Stimulated activated CD4-positive, alpha-beta T cell treated with anti-CD3 and anti-CD28 coated beads, Interleukin-15, amount 100 ng/mL, for 24 hours (primary cell): ENCODE measurements around the gene CCDC183.
"Not testable (repeated sequence)": the region's sequence is repeated elsewhere in the genome, so short reads cannot be mapped to it uniquely, and the experiment has no call there.

ENCODE experiments used
- DNase-seq: peaks from one replicate; pipeline ENCODE4 v3.0.0-alpha.2; 2020

The CCDC183 gene

DNA sequence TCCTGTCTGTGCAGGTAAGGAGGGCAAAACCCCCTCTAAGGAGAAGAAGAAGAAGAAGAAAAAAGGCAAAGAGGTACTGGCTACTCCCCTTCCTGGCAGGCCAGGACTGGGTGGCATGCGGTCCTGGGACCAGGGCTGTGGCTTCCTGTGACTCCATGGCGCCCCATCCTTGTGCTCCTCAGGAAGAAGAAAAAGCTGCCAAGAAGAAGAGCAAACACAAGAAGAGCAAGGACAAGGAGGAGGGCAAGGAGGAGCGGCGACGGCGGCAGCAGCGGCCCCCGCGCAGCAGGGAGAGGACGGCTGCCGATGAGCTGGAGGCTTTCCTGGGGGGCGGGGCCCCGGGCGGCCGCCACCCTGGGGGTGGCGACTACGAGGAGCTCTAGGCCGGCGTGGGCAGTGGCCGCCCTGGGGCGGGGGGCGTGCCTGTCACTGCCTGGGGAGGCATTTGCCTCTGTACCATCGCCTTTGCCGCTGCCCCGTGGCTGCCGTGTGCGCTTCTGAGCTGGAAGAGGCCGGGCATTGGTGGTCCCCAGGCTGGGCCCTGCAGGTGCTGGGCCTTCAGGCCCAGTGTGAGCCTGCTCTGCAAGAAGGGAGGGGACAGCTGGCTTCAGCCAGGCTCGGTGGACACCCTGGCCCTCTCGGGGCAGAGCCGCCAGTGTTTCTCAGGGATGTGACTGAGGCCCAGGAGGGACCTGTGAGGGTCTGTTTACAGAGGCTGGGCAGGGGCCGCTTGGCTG is 44.2 kb downstream of the CCDC183 start:
- no peak for DNase-seq

DNA sequence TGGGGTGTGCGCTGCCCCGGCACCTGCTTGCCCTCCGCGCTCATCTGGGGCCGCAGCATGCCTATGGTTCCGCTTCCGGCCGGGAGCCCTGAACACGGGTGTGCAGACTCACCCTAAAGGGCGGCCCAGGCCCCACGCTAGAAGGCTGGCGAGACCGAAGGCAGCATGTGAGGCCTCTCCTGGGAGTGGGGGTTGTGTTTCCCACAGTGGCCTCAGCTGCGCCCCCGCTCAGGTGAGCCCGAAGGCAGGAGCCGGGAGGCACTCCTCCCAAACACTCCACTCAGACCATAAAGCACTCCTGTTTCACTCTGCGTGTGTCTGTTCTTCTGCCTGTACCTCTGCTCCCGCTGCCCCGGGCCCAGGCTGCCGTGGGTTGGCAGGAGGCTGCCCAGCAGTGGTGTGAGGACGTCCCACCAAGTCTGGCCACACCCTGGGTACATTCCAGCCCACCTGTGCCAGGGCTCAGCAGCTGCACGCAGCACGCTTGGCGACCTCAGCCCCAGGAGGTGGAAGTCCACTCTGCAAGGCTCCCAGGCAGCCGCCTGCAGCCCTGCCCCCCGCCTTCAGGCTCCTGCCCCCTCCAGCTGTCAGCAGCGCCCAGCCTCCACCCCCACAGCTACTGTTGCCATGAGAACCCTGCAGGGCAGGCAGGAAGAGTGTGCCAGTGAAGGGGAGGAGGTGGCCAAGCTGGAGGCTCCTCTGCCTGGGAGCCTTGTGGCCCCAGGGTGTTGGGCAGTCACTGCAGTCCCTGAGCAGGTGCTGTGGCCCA is 44.9 kb downstream of the CCDC183 start:
- DNase-seq = no peak

DNA sequence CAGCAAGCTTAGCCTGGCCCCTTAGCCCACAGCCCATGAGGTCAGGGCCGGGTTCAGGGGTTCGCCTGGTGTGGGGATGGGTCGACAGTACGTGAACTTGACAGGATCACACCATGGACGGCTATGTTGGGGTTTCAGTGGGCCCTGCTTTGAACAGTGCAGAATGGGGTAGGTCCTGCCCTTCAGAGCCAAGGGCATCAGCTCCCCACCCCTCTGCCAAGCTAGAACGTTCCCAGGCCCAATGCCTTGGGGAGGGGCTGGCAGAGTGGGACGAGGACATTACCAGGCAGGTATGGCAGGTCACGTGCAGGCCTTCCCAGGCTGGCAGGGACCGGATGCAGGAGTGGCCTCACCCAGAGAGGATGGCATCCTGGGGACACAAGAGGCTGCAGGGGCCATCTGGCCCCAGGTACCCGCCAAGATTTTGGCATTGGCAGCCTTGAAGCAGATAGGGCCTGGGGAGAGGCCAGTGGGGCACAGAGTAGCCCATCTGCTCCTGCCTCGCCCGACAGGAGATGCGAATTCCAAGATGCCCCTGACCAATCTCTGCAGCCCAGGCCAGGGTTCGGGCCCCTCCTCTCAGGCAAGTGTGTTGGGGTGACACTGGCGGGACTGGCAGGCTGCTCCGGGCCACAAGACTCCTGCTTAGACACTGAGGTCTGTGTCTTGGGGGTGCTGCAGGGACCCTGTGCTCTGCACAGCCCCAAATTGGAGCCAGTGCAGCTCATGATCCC is 45.7 kb downstream of the CCDC183 start:
- DNase-seq = not testable (repeated sequence)

- DNase-seq = peak; percentile 87
Observed at GRCh38 chr9:136842380-136842948, 46.3 kb downstream of the CCDC183 start, which contains the start of gene AJM1. AJM1 (plus strand) TSS chr9:136842478; CDS start chr9:136844415, 1,937 bp downstream.

DNA sequence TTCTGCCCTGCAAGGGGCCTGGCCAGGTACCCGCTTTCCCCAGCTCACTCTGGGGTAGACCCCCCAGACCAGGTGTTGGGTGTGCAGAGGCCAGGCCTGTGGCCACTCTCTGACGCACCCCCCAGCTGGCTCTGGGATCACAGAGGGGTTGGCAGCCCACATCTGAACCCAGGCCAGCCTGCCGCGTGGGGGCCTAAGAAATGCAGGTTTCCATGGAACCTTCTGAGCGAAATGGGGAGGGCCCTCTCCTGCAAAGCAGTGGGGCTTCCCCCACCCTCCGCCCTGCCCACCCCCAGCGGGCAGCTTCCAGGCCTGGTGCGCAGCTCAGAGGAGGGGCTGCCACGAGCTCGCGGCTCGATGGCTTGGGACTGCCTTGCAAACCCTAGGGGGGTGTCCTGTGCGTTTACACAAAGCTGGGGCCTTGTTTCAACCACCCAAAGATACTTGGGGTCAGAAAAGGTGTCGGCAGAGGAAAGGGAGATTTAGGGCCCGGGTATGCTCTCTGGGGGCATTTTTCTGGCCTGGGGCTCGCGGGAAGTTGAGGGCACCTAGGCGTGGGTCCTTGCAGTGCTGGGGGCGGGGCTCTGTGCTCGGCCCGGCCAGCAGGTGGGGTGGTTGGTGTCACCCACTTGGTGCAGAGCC is 47.1 kb downstream of the CCDC183 start:
- not testable (repeated sequence) for DNase-seq

GRCh38 chr9:136843801-136844740 is 47.9 kb downstream of the CCDC183 start:
- peak; percentile 70 for DNase-seq

DNA sequence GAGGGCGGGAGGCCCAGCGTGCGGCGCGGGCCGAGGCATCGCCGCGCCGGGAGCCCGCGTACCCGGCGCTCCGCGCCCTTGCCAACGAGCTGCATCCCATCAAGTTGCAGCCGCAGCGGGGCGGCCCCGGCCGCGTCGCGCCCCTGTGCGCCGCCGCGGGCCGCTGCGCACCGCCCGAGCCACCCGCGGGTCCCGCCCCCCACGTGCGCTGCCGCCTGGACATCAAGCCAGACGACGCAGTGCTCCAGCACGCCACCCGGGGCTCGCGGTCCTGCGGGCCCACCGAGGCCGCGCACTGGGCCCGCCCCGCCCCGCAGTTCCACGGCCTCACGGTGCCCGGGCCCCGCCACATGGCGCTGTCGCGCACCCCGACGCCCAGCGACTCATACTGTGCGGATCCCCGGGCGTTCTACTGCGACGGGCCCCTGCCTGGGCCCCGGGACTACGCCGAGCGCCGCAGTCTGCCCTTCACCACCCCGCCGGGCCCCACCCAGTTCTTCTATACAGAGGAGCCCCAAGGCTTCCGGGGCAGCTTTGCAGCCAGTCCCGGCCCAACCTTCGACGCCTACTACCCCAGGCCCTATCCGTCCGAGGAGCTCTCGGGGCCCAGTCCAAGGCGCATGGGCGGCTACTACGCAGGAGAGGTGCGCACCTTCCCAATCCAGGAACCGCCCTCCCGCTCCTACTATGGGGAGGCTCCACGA is 48.8 kb downstream of the CCDC183 start:
- DNase-seq = no peak

DNA sequence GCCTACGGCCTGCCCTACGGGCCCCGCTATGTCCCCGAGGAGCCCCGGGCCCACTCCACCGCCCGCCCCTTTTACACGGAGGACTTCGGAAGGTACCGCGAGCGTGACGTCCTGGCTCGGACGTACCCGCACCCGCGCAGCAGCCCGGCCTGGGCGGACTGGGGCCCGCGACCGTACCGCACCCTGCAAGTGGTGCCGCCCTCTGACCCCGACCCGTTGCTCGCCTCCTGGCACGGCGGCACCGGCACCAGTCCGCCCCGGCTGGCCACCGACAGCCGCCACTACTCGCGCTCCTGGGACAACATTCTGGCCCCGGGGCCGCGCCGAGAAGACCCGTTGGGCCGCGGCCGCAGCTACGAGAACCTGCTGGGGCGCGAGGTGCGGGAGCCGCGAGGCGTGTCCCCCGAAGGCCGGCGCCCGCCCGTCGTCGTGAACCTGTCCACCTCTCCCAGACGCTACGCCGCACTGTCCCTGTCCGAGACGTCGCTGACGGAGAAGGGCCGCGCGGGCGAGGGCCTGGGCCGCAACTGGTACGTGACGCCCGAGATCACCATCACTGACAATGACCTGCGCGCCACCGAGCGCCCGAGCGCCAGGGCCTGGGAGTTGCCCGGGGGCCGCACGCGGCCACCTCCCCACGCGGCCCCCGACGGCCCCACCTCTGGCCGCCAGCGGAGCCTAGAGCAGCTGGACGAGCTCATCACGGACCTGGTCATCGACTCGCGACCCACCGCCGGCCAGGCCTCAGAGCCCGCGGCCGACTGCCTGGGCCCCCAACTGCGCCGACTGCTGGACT is 49.5 kb downstream of the CCDC183 start:
- DNase-seq = no peak

DNA sequence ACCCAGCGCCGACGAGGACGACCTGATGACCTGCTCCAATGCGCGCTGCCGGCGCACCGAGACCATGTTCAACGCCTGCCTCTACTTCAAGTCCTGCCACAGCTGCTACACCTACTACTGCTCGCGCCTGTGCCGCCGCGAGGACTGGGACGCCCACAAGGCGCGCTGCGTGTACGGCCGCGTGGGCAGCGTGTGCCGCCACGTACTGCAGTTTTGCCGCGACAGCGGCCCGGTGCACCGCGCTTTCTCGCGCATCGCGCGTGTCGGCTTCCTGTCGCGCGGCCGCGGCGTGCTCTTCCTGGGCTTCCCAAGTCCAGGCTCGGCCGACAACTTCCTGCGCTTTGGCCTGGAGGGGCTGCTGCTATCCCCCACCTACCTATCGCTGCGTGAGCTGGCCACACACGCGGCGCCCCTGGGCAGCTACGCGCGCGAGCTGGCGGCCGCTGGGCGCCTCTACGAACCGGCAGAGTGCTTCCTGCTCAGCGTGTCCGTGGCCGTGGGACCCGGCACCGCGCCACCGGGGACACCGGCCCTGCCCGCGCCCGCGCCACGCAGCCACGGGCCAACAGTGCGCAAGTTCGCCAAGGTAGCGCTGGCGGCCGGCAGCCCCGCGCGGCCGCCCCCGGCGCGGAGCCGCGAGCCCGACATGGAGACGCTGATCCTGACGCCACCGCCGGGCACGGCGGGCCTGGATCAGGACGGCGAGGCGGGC is 50.4 kb downstream of the CCDC183 start:
- no peak for DNase-seq

DNA sequence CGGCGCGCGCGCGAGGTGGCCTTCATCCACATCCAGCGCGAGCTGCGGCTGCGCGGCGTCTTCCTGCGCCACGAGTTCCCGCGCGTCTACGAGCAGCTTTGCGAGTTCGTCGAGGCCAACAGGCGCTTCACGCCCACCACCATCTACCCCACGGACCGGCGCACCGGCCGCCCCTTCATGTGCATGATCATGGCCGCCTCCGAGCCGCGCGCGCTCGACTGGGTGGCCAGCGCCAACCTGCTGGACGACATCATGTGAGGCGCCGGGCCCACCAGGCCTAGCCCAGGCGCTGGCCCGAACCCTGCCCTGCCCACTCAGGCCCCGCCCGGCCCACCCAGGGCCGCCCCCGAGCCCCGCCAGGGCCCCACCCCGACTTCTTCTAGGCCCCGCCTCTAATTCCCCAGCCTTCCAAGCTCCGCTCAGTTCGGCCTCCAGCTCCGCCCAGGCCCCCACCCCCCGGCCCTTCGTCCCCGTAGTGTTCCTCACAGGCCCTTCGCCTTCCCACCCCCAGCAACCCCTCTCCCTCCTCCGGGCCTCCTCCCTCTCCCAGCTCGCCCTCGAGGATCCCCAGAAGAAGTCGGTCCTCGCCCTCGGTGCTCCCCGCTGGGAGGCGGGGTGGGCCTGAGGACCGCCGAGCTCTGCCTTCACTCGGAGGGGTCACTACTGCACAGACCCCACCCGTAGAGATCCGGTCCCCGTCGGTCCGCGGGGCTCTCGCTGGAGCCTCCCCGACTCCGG is 51.1 kb downstream of the CCDC183 start:
- no peak for DNase-seq

DNA sequence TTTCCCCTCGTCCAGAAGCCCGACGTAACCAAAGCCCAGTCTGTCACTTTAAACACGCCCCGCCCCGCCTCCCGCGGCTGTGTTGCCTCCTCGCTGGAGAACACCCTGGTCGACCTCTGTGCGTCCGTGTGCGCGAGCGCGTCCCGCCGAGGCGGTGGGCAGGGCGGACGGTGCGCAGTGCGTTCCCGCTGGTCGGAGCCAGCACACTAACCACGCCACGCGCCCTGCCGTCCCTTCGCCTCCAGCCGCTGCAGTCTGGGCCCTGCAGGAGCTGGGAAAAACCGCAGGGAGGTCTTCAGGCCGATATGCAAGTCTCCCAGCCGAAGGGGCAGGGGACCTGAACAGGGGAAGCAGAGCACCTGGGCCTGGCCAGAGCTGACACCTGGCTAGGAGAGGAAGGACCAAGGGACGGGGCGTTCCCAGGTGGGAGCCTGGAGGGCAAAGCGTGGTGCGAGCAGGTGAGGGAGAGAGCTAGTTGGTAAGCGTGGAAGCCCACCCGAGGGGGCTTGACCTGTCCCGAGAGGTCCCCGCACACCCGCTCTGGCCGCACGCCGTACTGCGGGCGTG is 51.8 kb downstream of the CCDC183 start:
- peak; percentile 92 for DNase-seq

DNA sequence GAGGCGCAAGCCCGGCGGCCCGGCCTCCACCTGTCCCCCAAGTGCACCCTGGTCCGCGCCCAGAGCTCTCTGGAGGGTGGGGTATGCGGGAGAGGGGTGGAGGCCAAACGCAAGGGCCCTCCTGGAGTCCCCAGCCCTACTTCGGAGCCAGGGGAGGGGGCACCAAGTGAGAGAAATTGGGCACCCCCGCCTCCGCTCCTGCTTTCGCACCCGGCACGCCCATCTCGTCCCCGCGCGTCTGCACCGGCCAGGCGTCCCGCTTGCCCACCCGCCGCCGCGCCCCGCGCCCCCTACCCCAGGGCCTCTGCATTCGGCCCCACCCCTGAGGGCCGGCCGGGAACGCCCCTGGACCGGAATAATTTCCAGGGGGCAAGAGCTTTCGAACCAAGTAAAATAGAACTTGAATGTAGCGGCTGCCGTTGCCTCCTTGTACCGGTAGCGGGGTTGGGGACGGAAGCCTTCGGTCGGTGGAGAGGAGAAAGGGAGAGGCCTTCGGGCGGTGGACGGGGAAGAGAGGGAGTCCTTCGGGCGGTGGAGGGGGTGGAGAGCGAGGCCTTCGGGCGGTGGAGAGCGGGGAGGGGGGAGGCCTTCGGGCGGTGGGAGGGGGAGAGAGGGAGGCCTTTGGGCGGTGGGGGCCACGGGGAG is 52.4 kb downstream of the CCDC183 start:
- peak; percentile 59 for DNase-seq

GRCh38 chr9:136849038-136849959 is 53.2 kb downstream of the CCDC183 start, which contains the start of gene PHPT1:
PHPT1 (plus strand) TSS chr9:136849409; CDS start chr9:136849431, 22 bp downstream.
- DNase-seq = peak; percentile 98

GRCh38 chr9:136849960-136850865 is 54.1 kb downstream of the CCDC183 start:
- no peak for DNase-seq
